Right lobe of liver (tissue), 6 donors: ENCODE measurements around the gene GDAP2. TPM values are rescaled to one million over a fixed set of nuclear protein-coding genes. Genes with fewer than 3 reads are reported as not detected.

Experiments used
- ATAC-seq, 4 donors: fragments of 200-7000 bp; cut with Tn5 transposase; one replicate each; pipeline ENCODE4 v1.9.1; 2020; ENCODE audit warnings: mild to moderate bottlenecking in 4 of 4, moderate library complexity in 4 of 4
- DNase-seq, 3 donors: peaks; one replicate each; pipeline ENCODE4 v3.0.0-alpha.2; 2020
- H3K27ac ChIP-seq, 3 donors: fragments of 200-600 bp; one replicate each; pipeline ENCODE4 v1.8.0; 2022
- H3K27me3 ChIP-seq, 2 donors: fragments of 200-600 bp; one replicate each; pipeline ENCODE4 v1.8.0; 2022
- H3K36me3 ChIP-seq, 4 donors: fragments of 200-600 bp; sonication (generic) in 1 of 4; one replicate each; pipeline versions ENCODE4 v1.5.1 to v1.8.0; 2017 to 2022; ENCODE audit warnings: control low read depth in 1 of 4
- H3K4me1 ChIP-seq, 4 donors: fragments of 200-600 bp; sonication (generic) in 1 of 4; one replicate each; pipeline versions ENCODE4 v1.5.1 to v1.8.0; 2017 to 2022; ENCODE audit warnings: control low read depth in 1 of 4
- H3K4me3 ChIP-seq, 3 donors: fragments of 200-600 bp; one replicate each; pipeline ENCODE4 v1.8.0; 2022
- H3K9me3 ChIP-seq, 4 donors: fragments of 200-600 bp; sonication (generic) in 1 of 4; one replicate each; pipeline versions ENCODE4 v1.5.1 to v1.8.0; 2017 to 2022; ENCODE audit warnings: control low read depth in 1 of 4
- CTCF ChIP-seq, 4 donors: fragments of 200-600 bp in 3 of 4; fragments of 450-650 bp in 1 of 4; IDR thresholded peaks; one replicate each; pipeline versions ENCODE4 v1.5.1 to v1.8.0; 2016 to 2022; ENCODE audit warnings: antibody characterized with exemption in 4 of 4, mild to moderate bottlenecking in 2 of 4
- POLR2A ChIP-seq: fragments of 450-650 bp; IDR thresholded peaks from one replicate; pipeline ENCODE4 v1.6.1; 2017; ENCODE audit warnings: antibody characterized with exemption, mild to moderate bottlenecking
- WGBS: methylation state at CpG from one replicate; pipeline ENCODE4 v1.1.6; 2018; ENCODE audit warnings: low coverage, low lambda C conversion rate; ENCODE audit not compliant: insufficient coverage; ENCODE audit errors: missing lambda C conversion rate; 5-methylcytosine and 5-hydroxymethylcytosine counted together
- intact Hi-C, 2 donors: fragments of 100-400 bp; cut with DNase I; formaldehyde crosslinking; loops; one replicate each; pipeline versions ENCODE4 v1.11.2 to v1.14.1; 2022
- total RNA-seq, 6 experiments: library from RNA; depleted of rRNA in 2 of 6; stranded (reverse); fragments of >200 nt in 2 of 6; fragmentation: NEBNext Ultra II Directional in 3 of 6; extraction: Animal tissue kit (Norgen Biotek cat#: 25700) in 3 of 6; gene quantifications; one replicate each; pipeline versions ENCODE4 v1.1.0 to v1.2.4, GENCODE V29; 2016 to 2023
- donor health status: DM: no; HTN: yes; CAD: no.
- donor health status: DM: no; HTN: no; CAD: no.
- donor health status: DM: no; HTN: no; CAD: no.
- donor health status: DM: no; HTN: yes; CAD: no.
- donor health status: DM: no; HTN: yes; CAD: no.

GDAP2 gene
- total RNA-seq, 6 experiments from 2014 or later, result 11.3 to 16.2 (median 13.2) TPM

- intact Hi-C loops, result no loop called here
- Histone ChIP-seq H3K9me3 (no peaks in the 10 kb centered on the region), H3K27ac (no peak overlapping the region), H3K4me3 (no peak overlapping the region), H3K4me1 (peaks cover 0 to 29% (median under 1%) of the 10 kb centered on the region in 4 donors), H3K36me3 (no peaks in the 10 kb centered on the region), H3K27me3 (no peaks in the 10 kb centered on the region)
- TF ChIP-seq POLR2A (no peak), CTCF (IDR thresholded peaks at IDR 0.05) (no peak)
- DNase-seq, result no peak
- WGBS, result 58% methylated on average over 3 of the region's 6 CpGs
- ATAC-seq, result no peak
Measured at GRCh38 chr1:117814856-117815797, 114.3 kb downstream of the GDAP2 start.

Other genes starting within 250 kb of the GDAP2 start
- gene WDR3, start 118 bp upstream of the GDAP2 start, total RNA-seq, result 10 to 100 TPM; 10.4 to 18.8 (median 15.1) TPM